GM10847 (cell line): Measurements from ENCODE around the gene MEF2C.

Experiments
- POLR2A ChIP-seq: IDR thresholded peaks from 2 replicates; pipeline ENCODE4 v1.6.1; 2011; ENCODE audit not compliant: insufficient read length; ENCODE audit errors: extremely low read depth

The MEF2C gene

DNA sequence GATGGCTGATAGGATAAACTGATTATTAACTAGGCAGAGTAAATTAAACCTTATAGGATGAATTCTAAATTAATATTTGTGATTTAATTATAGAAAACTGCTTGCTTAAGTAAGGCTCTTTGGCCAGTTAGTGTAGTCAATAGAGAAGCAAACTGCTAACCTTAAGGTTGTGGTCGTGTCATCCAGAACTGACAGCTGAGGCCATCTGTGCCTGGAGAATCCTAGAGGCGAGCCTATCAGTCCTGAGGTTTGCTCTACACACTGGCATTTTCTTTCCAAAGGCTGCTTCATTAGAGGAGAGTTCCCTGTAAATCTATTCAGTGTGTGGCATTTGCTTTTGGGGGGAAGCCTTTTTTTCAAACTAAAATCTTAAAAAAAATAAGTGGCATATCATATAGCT is 169.2 kb downstream of the MEF2C start:
- TF ChIP-seq POLR2A: no peak

- no peak for TF ChIP-seq POLR2A
Measured at GRCh38 chr5:88708682-88709398, 174.1 kb downstream of the MEF2C start.

DNA sequence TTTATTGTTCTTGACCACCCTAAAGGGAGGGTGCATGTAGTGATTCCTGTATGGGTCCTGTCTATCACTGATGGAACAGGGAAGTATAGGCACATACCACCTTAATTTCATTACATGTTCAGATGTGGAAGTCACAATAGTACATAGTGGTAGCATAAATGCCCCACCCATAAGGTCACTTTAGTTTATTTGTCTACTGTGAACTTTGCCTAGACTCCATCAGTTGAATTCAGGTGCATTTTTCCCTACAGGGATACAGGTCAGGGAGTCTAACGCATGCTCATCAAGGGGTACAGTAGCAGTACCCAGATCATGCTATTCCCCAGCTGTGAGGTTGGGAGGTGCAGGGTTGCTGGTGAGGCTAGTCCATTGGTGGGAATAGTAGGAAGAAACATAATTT is 175.0 kb downstream of the MEF2C start:
- no peak for TF ChIP-seq POLR2A

DNA sequence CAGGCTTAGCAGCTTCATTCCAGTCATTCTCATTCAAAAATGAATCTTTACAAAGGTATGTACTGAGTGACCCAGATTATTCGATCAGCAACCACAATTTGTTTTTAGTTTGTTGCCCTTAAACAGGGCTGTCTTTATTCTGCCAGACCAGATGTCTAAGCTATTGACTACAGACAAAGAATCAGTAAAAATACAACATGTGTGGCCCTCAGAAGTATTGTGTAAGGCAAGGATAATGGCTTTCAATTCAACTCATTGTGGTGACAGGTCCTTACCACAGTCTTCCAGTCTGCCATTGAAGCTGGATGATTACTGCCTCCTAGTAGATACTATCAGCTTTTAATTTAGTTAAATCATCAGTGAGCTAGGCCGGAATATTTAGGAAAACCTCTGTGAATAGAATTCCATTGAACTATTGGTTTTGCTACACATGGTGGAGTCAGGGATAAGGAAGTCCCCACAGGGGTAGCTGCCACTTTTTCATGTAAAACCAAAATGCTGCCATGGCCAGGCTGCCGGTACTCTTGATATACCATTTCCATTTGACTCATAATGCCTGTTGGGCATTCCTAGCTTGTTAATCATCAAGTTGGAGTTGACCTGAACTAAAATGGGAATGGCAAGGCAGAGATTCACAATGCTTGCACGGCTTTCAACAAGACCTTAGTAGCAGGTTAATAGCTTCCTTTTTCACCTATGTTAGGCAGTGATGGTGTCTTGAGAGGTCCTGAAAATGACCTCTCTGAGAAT is 175.6 kb downstream of the MEF2C start:
- TF ChIP-seq POLR2A: no peak

- no peak for TF ChIP-seq POLR2A
Measured at GRCh38 chr5:88702332-88702731, 180.7 kb downstream of the MEF2C start.

DNA sequence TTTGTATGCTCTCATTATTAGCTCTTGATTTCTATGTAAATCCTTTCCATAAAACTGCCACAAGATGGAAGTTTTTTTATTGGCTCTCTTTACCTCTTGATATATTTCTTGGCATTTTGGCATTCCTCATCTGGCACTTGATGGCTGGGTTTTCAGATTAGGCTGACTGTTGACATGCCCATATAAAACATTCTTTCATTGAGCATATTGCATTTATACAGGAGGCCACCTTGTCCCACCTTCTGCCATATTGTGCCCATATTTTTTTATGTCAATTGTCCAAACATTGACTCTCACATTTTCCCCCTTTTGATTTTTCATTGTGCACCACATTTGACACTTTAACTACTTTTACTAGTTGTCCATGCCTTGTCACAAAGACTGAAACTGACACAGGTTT is 182.9 kb downstream of the MEF2C start:
- TF ChIP-seq POLR2A: no peak

DNA sequence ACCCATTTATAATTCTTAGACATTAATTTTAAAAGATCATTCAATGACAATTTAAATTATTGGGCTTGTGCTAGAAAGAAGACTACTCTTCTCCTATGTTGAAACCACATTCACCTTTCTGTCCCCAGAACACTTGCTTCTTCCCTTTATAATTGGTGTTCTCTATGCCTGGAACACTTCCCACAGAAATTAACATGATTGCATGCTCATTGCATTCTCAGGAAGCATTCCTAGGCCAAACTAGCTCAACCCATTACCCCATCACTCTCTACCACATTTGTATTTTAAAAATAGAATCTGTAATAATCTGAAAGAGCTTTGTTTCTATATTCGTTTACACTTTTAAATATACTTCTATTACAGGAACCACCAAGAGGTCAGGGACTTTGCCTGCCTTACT is 184.7 kb downstream of the MEF2C start:
- TF ChIP-seq POLR2A: no peak

- TF ChIP-seq POLR2A: no peak
Measured at GRCh38 chr5:88696466-88696865, 186.5 kb downstream of the MEF2C start.

DNA sequence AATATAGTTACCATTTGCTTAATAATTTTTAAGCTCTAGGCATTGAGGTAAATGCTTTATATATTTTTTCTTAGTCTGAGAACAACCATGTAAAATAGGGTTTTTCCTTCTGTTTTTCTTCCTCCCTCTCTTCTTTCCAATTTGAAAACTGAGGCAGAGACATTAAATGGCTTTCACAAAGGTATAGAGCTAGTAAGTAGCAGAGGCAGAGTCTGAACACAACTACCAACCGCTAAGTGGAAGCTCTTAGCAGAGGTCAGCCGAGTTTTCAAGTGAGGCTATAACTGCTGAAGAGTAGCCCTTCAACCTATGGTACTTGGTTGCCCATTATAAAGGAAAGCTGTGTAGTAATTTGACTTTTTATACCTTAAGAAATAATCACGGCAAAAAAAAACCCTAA is 187.1 kb downstream of the MEF2C start:
- no peak for TF ChIP-seq POLR2A

DNA sequence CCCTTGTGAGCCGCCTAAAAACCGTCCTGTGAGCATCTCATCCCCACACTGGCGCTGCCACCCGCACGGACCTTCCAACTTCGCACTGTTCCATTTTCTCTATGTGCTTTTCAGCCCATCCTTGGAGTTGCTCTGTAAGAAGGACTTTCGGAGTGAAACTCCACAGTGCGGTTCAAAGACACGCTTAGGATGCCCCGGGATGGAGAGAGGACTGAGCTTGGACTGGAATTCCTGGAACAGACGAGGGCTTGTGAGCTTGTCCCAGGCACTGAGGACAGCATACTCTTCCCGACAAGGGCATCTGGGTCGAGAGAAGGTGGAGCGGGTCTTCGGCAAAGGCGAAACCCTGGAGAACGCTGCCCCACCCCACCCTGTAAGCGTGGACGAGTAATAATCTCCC is 187.8 kb downstream of the MEF2C start:
- TF ChIP-seq POLR2A: no peak

DNA sequence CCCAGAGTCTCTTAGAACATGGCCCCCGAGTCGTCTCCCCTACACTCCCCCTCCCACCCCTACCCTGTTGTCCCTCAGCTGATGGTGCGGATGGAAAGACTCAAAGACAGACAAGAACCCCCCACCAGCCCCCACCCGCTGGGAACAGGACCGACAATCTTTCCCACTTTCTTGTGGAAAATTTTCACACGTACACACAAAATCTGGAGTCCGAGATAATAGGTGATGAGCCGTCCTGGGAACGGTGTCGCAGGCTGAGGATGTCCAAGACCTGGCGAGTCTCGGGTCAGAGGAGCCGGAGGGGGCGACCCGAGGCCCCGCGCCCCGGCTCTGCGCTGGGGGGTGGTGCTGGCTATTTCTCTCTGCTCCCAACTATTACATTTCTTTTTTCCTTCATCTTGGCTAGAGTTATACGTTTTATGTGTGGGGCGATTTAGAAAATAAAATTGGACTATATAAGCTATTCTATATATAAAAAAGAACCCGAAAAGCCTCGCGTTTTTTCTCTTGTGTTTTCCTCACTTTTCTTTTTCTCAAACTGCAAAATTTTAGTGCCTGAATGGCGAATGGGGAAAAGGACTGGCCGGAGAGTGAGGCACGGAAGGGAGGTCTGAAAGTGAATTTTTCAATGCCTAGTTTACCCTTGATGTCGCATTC is 188.8 kb downstream of the MEF2C start:
- no peak for TF ChIP-seq POLR2A

- no peak for TF ChIP-seq POLR2A
Measured at GRCh38 chr5:88693071-88693932, 189.7 kb downstream of the MEF2C start.

DNA sequence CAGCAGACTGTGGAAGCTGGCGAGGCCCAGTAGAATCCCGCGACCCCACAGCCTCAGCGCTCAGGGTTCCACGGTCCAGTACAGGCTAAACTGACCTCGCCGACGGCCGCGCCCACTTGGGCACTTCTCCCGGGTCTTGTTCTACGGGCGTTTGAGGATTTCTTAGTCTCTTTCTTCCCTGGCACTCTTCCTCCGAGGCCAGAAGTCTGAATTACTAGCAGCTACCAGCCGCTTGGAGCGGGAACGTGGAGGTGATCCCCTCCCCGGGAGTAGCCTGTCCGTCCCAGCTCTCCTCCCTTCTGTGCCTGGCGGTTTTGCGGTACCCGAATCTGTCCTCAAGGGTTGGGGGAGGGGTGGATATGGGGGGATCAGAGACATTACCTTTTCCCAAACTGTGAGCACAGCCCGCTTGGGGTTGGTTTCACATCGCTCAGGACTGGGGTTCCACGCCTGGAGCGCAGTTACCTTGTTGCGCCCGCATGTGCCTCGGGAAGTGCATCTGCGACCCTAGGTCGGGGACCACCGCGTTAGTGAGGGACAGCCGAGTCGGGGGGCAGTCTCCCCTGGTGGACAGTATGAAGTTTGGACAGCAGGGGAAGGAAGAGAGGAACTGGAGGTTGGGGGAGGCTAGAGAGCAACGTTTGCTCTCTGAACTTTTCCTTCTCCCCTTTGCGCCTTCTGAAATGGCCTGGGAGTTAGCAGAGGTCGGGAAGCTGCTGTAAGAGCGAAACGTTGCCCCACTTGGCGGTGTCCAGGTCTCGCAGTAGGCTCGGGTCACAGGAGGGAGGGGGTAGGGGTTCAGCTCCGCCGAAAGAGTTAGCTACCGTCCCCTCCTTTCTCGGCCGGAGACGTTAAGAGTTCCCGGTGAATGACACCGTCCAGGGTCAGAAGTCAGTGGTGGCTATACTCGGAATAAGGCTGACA is 190.8 kb downstream of the MEF2C start:
- no peak for TF ChIP-seq POLR2A

- no peak for TF ChIP-seq POLR2A
Measured at GRCh38 chr5:88691230-88691582, 191.8 kb downstream of the MEF2C start.
